Measurements from ENCODE around the gene ARSA.

The ARSA gene

GRCh38 chr22:50603511-50604255, 24.3 kb downstream of the ARSA start:
- no peak for DNase-seq

DNA sequence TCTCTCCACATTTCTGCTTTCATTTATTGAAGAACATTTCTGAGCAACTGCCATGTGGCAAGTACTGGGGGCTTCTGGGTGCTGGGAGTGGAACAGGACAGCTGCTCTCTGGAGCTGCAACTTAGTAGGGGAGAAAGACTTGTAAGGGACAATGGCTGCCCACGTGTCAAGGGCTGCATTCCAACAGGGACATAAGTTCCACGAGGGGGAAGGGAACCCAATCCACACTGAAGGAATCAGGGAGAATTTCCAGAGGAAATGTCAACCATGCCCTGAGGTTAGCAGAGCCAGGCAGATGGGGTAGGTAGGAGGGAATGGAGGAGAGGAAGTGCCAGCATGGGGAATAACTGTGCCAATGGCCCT, 25.6 kb downstream of the ARSA start:
- no peak for DNase-seq

DNA sequence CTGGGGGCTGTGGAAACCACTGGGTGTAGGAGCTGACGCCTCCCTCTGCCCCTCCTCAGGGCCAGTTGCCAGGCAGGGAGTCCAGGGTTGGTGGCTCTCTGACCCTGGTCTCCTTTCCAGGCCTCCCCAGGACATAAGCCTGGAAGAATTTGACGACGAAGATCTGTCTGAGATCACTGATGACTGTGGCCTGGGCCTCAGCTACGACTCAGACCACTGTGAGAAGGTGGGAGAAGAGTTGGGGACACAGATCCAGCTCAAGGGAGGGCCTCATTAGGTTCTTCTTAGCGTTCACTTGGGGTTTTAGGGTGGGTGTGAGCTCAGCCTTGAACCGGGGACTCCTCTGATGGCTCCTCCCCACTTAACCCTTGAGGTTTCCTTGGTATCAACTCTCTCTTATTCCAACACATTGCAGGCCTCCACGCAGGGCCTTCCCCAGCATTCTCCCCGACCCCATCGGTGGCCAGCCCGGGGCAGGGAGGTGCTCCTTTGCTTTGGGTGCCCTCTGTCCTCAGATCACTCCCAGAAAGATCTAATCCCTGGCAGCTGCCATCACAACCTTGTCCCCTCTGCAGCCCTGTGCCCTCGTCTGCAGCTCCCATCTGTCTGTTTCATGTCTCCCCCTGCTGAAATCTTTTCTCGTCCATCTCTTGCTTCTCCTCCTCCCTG, 26.1 kb downstream of the ARSA start:
- no peak for DNase-seq

DNA sequence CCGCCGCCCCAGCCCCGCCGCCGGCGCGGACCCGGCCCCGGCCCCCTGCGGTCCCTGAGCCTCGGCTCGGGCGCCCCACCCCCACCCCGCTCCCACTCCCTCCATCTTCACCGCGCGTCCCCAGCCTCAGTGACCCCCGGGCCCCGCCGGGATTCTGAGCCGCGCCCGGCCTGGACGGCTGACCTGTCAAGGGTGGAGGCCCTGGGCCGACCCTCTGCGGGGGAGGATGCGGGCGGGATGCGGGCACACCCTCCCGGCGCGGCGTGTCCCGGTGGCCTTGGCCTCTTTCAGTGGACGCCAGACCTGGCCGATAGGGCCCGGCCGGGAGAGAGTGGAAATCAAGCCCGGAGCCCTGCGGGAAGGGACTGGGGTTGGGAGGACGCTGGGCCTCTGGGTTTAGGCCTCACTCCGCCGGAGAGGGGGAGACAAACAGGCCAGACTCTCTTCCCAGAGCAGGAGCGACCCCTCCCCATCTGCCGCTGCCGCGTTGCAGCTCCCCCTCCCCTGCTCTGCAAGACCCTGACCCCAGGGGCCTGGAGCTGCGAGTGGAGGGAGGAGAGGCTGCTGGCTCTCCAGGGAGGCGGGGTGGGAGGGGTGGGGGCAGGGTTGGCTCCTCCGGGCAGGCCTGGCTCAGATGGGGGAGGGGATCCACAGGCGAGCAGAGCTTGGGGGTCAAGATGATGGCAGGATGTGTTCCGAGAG, 26.8 kb downstream of the ARSA start:
- DNase-seq = no peak

DNA sequence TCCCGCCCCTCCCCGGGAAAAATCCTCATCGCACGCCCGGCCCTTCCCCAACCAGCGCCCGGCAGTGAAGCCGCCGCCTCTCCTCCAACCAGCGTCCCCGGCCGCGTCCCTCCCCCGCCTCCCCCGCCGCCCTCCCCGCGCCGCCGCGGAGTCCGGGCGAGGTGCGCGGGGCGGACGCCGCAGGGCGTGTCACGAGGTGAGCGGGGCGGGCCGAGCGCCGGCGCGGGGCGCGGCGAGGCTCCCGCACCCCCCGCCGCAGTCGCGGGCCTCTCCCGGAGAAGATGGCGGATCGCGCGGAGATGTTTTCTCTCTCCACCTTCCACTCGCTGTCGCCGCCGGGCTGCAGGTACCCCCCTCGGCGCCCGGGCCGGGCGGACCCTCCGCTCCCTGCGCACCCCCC, 27.4 kb downstream of the ARSA start, which contains the start of gene MAPK8IP2:
Gene MAPK8IP2 (plus strand): TSS at position 256 of the 400 bp plus-strand sequence. CDS start 26 bp downstream, at position 282.
- no peak for DNase-seq

DNA sequence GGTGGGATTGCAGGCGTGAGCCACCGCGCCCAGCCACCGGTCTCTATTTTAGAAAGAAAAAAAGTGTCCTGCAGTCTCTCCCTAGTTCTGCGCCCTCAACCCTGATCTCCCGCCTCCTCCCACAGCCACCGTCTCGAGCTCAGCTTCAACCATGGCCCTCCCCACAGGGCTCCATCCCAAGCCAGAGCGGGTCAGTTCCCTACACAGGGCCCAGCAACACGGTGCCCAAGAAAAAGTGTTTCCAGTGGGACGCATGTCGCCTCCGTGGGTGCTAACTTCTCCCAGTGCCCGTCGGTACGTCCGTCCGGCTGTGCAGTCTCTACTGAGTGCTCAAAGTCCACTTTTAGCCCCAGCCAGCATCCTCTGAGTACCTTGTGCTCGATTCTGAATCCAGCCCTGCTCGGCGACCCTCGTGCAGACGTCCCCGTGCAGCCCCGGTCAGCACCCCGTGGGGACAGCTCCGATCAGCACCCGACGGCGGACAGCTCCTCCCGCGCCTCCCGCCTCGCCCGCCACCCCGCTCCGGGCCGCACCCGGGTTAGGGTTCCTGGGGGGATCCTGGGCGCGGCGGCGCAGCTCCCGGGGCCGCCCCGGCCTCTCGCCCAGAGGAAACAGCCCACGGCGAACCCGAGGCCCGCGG, 28.0 kb downstream of the ARSA start:
- DNase-seq = peak in 3 of 5 donors; percentile 55 to 68 (median 60)

DNA sequence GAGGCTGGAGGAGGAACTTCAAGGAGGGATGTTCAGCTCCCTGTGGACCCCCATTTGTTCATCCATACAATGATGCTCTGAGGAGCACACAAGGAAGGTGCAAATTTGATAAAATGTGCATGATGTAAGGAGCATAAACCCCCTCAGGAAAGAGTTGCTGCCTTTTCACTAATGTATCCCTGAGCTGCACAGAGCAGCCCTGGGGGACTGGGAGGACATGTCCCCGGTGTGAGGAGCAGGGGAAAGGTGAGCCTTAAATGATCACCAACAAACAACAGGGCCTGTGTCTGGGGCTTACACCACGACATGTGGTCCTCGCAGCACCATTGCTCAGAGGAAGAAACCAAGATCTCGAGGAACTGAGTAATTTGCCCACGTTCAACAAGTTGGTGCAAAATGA, 30.9 kb downstream of the ARSA start:
- no peak for DNase-seq

DNA sequence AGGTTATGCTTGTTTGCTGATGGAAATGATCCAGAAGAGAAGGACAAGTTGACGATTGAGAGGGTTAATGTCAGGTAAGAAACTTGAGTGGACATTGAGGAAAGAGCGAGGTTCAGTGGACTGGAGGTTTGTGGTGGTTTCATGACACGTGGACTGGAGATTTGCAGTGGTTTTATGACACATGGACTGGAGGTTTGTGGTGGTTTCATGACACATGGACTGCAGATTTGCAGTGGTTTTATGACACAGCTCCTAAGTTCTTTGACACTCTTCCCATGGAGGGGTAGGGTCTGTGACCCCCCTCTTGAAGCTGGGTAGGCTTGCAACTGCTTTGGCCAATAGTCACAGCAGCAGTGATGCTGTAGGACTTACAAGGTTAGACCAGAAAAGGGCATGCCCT, 32.8 kb downstream of the ARSA start:
- DNase-seq = no peak

DNA sequence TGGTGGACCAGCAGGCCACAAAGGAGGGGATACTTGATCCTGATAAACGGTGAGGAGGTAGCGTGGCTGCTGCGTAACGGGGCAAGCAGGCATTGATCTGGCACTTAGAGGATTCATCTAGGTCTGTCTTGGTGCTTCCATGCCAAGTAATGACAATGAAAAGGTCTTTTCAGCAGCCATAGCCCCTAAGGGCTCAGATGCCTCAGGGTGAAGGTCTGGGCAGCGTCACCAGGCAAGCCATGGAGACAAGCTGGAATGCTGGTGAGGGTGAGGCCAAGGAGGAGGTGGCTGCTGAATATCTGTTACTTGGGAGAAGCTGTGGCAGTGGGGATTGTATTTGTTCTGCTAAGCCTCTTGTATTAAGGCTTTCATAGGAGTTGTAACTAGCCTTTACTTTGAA, 40.5 kb downstream of the ARSA start:
- no peak for DNase-seq

GRCh38 chr22:50586416-50586815, 41.5 kb downstream of the ARSA start:
- no peak for DNase-seq

DNA sequence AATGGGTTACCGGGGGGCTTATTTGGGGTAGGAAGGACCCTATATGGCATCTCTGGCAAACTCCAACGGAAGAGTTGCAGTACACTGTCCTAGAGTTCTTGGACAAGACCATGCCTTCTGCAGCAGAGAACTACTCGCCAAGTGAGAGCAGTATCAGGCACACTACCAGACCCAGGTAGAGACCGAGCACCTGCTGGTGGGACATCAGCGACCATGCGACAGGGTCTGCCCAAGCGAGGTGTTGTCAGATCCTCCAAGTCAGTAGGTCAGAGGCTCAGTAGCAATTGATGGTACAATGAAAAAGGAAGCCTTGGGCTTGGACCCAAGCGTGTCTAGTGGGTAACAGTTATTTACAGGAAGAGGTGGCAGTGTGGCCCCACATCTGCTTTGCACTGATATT, 42.2 kb downstream of the ARSA start:
- DNase-seq = no peak

DNA sequence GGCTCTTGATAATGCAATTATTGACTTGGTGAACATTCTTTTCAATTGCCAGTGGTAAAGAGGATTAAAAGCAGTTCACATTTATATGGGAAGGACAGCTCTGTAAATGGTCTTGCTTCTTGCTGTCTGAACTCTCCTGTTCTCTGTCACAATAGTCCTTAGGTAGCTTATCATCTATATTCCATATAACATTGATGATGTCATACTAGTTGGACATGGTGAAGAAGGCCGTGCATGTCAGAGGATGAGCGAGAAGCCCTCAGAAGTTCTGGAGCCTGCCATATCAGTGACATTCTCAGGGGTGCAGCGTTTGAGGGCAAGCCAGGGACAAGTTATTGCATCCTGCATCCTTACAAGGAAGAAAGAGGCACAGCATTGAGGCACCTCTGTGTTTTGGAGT, 42.7 kb downstream of the ARSA start:
- no peak for DNase-seq

DNA sequence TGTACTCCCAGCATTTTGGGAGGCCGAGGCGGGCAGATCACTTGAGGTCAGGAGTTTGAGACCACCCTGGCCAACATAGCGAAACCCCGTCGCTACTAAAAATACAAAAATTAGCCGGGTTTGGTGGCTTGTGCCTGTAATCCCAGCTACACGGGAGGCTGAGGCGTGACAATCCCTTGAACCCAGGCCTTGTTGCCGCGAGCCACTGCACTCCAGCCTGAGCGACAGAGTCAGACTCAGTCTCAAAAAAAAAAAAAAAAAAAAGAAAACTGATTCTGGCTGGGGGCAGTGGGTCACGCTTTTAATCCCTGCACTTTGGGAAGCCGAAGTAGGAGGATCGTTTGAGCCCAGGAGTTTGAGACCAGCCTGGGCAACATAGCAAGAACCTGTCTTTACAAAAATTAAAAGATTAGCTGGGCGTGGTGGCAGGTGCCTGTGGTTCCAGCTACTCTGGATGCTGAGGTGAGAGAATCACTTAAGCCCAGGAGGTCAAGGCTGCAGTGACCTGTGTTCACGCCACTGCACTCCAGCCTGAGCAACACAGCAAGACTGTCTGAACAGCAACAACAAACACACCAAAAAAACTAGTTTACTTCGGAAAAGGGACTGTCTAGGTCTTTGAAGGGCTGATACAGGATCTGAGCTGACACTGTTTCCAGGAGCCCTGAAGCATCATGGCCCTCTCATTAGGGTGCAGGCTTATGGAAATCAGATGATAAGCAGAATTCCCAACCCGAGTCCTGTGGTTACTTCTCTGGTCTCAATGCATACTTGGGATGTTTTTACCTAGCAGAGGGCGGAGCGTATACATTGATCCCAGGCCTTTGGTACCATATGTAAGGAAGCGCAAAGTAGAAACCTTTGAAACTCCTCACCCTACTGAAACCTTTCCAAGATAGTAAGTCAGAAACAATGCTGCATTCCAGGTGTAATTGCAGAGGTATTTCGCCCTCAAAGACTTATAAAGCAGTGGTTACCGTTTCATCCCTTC, 43.6 kb downstream of the ARSA start:
- DNase-seq = no peak

- no peak for DNase-seq
Measured at GRCh38 chr22:50583294-50583861, 44.6 kb downstream of the ARSA start.

GRCh38 chr22:50582493-50583293, 45.3 kb downstream of the ARSA start, which contains the start of gene CHKB:
TSS of gene CHKB (minus strand) at chr22:50582849. CDS start at chr22:50582781, 68 bp downstream.
- peak; percentile 95 to 99 (median 97) for DNase-seq

DNA sequence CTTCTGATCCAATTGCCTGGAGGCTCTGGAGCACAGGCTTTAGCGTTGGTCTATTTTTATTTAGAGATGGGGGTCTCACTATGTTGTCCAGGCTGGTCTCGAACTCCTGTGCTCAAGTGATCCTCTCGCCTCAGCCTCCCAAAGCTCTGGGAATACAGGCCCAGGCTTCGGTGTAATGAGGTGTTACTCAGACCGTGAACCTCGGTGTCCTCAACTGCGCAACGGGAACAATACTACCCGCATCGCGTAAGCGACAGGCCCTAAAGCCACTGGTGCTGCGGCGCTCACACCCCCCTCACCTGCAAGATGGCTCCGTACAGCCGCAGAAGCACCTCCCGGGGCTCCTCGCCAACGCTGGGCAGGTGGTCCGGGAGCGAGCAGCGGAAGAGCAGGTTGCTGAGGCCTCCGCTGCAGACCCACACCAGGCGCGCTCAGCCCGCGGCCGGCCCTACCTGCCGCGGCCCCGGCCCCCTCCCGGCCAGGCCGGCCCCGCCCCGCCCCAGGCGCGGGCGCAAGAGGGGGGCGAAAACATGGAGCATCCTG, 45.9 kb downstream of the ARSA start:
- peak in 2 of 5 donors; percentile 24 to 48 for DNase-seq

DNA sequence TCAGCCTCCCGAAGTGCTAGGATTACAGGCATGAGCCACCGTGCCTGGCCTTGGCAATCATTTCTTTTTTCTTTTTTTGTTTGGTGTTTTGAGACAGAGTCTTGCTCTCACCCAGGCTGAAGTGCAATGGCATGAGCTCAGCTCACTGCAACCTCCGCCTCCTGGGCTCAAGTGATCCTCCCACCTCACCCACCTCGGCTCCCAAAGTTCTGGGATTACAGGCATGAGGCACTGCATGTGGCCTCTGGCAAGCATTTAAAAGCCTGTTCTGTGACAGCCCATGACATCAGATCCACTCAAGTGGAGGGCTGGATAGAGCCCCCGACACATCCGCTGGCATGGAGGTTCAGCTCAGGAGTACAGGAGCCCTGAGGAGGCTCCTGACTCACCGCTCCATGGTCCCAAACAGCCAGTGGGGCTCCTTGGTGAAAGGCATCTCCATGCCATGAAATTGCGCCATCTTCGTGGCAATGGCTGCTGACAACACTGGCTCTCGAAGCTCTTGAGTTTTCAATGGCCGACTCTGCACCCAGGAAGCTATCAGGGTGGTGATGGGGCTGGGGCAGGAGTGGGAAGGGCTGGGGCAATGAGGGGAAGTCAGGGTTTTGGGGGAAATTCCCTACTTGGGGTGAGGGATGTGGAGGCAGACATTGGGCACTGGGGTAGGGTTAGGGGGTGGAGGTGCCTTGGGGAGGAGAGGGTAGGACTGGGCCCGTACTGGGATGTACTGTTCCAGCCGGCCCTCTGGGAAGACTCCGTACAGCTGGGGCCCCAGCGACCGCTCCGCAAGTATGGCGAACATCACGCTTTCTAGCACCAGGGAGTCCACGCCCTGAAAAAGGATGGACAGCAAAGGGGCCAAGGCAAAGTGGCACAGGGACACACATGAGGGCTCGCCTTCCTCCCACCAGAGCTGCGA, 46.7 kb downstream of the ARSA start:
- DNase-seq = no peak

DNA sequence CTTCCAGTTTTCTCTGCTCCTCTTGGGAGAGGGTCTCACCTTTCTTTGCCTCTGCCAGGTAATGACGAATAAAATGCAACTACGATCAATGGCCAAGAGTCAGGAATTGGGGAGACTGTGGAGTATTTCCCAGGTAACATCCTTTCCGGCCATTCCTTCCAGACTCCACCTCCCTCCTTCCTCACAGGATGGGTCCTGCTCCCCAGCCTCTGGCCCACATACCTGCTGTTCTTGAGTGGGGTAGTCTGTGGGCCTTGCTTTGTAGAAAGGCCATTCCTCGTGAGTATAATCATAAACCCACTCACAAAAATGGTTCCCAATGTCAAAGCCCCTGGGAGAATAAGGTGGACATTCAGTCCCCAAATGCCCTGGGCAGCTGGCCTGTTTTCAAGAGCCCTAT, 48.2 kb downstream of the ARSA start:
- DNase-seq = no peak

- DNase-seq = no peak
Measured at GRCh38 chr22:50578776-50579310, 49.1 kb downstream of the ARSA start.
